ENCODE data around the gene SPACA5. TPM values are rescaled to one million over a fixed set of nuclear protein-coding genes. Genes with fewer than 3 reads are reported as not detected.
"Not testable (repeated sequence)": the region's sequence is repeated elsewhere in the genome, so short reads cannot be mapped to it uniquely, and the experiment has no call there.

SPACA5 gene
- total and polyA plus RNA-seq, 2 donors (not counting 3 experiments of a cell fraction or from before 2014, with no cell fraction given) = not detected

DNA sequence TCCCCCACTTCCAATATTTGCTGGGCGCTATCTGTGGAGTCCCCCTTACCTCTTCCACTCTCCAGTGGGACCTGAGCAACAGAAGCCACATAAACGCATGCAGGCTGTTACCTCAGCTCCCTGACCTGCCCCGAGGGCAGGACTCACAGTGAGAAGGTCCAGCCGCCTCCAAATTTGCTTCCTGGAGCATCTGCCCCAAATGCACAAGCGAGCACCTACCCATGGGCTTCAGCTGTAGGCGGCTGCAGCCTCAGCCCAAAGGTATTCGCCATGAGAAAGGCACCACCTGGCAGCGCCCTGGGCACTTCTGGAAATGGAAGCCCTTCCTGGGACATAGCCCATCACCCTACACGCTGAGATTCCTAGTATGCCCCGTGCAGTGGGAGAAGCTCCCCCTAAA is 23.4 kb downstream of the SPACA5 start:
- DNase-seq (ENCODE audit: low read depth, low spot score) = no peak
- ChIA-PET CTCF (interaction anchor here (0.6 kb wide), 1 partner anchor 176 kb away, joined by 3 read pairs; no protein-coding TSS in a partner anchor), POLR2A (no interaction called here)
- H3K79me2 ChIP-seq (ENCODE audit: control insufficient read depth, insufficient read depth, low read length) = no peaks in the 10 kb centered on the region
- no peaks in the 10 kb centered on the region for H3K36me3 ChIP-seq (ENCODE audit: control insufficient read depth in 2 of 2, extremely low read depth in 1 of 2, insufficient read depth in 2 of 2, low read length in 2 of 2)
- no peaks in the 10 kb centered on the region for H4K20me1 ChIP-seq (replicated peaks; ENCODE audit: control insufficient read depth, extremely low read depth, insufficient read depth, low read length)
- dilution Hi-C loops (cut with MboI; ENCODE audit: extremely low pct_ligation_motif_present, low sequenced_read_pairs) (no loop called here), intact Hi-C loops (cut with micrococcal nuclease) (no loop called here)
- H3K4me3 ChIP-seq (replicated peaks in 1 of 3; ENCODE audit: insufficient read depth in 1 of 3, low read depth in 1 of 3, low read length in 3 of 3) = no peak overlapping the region
- H2AFZ ChIP-seq (ENCODE audit: low read depth, low read length) = no peak overlapping the region
- no peak for TF ChIP-seq POLR2AphosphoS5 (IDR thresholded peaks at IDR 0.05; ENCODE audit: insufficient read depth, low read depth, low read length)
- TF ChIP-seq GATA2 (IDR thresholded peaks at IDR 0.05; ENCODE audit: insufficient read depth, insufficient read length, low read depth, low read length) = no peak
- no peak for TF ChIP-seq POLR2A (IDR thresholded peaks at IDR 0.05; ENCODE audit: low read depth, low read length)
- TF ChIP-seq, protein P1, sequence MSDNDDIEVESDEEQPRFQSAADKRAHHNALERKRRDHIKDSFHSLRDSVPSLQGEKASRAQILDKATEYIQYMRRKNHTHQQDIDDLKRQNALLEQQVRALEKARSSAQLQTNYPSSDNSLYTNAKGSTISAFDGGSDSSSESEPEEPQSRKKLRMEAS (IDR thresholded peaks at IDR 0.05; ENCODE audit: insufficient read depth, insufficient read length) = no peak
- no peak for TF ChIP-seq FOS (IDR thresholded peaks at IDR 0.05; ENCODE audit: borderline replicate concordance, insufficient read depth, low read length)
- TF ChIP-seq, protein P2, sequence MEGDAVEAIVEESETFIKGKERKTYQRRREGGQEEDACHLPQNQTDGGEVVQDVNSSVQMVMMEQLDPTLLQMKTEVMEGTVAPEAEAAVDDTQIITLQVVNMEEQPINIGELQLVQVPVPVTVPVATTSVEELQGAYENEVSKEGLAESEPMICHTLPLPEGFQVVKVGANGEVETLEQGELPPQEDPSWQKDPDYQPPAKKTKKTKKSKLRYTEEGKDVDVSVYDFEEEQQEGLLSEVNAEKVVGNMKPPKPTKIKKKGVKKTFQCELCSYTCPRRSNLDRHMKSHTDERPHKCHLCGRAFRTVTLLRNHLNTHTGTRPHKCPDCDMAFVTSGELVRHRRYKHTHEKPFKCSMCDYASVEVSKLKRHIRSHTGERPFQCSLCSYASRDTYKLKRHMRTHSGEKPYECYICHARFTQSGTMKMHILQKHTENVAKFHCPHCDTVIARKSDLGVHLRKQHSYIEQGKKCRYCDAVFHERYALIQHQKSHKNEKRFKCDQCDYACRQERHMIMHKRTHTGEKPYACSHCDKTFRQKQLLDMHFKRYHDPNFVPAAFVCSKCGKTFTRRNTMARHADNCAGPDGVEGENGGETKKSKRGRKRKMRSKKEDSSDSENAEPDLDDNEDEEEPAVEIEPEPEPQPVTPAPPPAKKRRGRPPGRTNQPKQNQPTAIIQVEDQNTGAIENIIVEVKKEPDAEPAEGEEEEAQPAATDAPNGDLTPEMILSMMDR (IDR thresholded peaks at IDR 0.05; ENCODE audit: extremely low read depth in 1 of 2, insufficient read depth in 1 of 2, low read depth in 1 of 2, low read length in 2 of 2) = no peak
- no peak for TF ChIP-seq MYC (IDR thresholded peaks at IDR 0.05; ENCODE audit: low read depth, low read length)
- TF ChIP-seq EZH2 (IDR thresholded peaks at IDR 0.05; ENCODE audit: borderline replicate concordance, low read depth, low read length, severe bottlenecking) = no peak
- TF ChIP-seq JUN (IDR thresholded peaks at IDR 0.05; ENCODE audit: borderline replicate concordance, insufficient read depth, insufficient read length, low read depth) = no peak
- no peaks in the 10 kb centered on the region for H3K9me3 ChIP-seq (replicated peaks; ENCODE audit: control insufficient read depth, insufficient read depth, low read length)
- FAIRE-seq = no peak
- no peak overlapping the region for H3K4me2 ChIP-seq (ENCODE audit: insufficient read depth, low read length)
- no peaks in the 10 kb centered on the region for H3K9me1 ChIP-seq (replicated peaks; ENCODE audit: control insufficient read depth, extremely low read depth, insufficient read depth, low read length)
- H3K27ac ChIP-seq (ENCODE audit: insufficient read depth, low read depth, low read length) = no peak overlapping the region
- no peaks in the 10 kb centered on the region for H3K4me1 ChIP-seq (ENCODE audit: control insufficient read depth, extremely low read depth, insufficient read depth, low read length)
- BruUV-seq (replicated peaks) = no TSS peak
- no peak overlapping the region for H3K9ac ChIP-seq (replicated peaks; ENCODE audit: extremely low read depth, insufficient read depth, low read length)
- no peaks in the 10 kb centered on the region for H3K27me3 ChIP-seq (ENCODE audit: control insufficient read depth in 2 of 2, insufficient read depth in 2 of 2, low read length in 2 of 2)

DNA sequence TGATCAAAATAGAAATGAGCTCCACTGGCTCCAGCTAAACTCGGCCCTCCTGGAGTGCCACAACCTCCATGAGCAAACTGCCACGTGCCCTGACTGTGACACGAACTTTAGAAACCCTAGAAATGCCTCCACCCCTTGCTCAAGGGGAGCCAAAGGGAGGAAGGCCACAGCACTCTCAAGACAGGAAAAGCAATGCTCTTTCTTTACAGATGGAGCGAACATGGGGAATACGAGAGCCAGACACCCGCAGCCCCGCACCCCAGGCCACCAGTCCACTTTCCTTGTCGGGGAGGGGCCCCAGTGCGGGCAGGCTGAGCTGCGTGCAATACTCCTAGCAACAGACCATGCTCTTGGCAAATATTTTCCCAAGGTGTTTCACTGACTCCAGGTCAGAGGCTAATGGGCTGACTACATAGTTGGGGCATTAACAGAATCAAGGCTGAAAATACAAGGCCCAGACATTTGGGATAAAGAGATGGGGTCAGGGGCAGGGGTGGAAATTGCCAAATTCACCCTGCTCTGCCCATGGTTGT is 23.9 kb downstream of the SPACA5 start:
- H4K20me1 ChIP-seq (replicated peaks; ENCODE audit: control insufficient read depth, extremely low read depth, insufficient read depth, low read length); DNase-seq (ENCODE audit: low read depth, low spot score); H3K9ac ChIP-seq (replicated peaks; ENCODE audit: extremely low read depth, insufficient read depth, low read length); FAIRE-seq; H3K4me1 ChIP-seq (ENCODE audit: control insufficient read depth, extremely low read depth, insufficient read depth, low read length); H3K9me1 ChIP-seq (replicated peaks; ENCODE audit: control insufficient read depth, extremely low read depth, insufficient read depth, low read length); H3K27me3 ChIP-seq (ENCODE audit: control insufficient read depth in 2 of 2, insufficient read depth in 2 of 2, low read length in 2 of 2); CTCF ChIA-PET; H2AFZ ChIP-seq (ENCODE audit: low read depth, low read length); H3K4me2 ChIP-seq (ENCODE audit: insufficient read depth, low read length); POLR2A ChIA-PET; H3K36me3 ChIP-seq (ENCODE audit: control insufficient read depth in 2 of 2, extremely low read depth in 1 of 2, insufficient read depth in 2 of 2, low read length in 2 of 2); intact Hi-C loops (cut with micrococcal nuclease); H3K4me3 ChIP-seq (replicated peaks in 1 of 3; ENCODE audit: insufficient read depth in 1 of 3, low read depth in 1 of 3, low read length in 3 of 3); H3K79me2 ChIP-seq (ENCODE audit: control insufficient read depth, insufficient read depth, low read length); dilution Hi-C loops (cut with MboI; ENCODE audit: extremely low pct_ligation_motif_present, low sequenced_read_pairs); H3K27ac ChIP-seq (ENCODE audit: insufficient read depth, low read depth, low read length); H3K9me3 ChIP-seq (replicated peaks; ENCODE audit: control insufficient read depth, insufficient read depth, low read length); BruUV-seq (replicated peaks): not testable (repeated sequence)
